Lower lobe of right lung (tissue), 2 donors: Measurements from ENCODE around the gene NPAS2. TPM values are rescaled to one million over a fixed set of nuclear protein-coding genes. Genes with fewer than 3 reads are reported as not detected.
A peak's percentile ranks its signal among the peaks of the same experiment; 100 is the strongest.

Experiments
- ATAC-seq, 2 donors: fragments of 200-7000 bp; cut with Tn5 transposase; one replicate each; pipeline ENCODE4 v1.9.1; 2020 to 2022; ENCODE audit warnings: mild to moderate bottlenecking in 2 of 2, moderate library complexity in 2 of 2
- DNase-seq: peaks from one replicate; pipeline ENCODE4 v3.0.0-alpha.2; 2020
- H3K27ac ChIP-seq: fragments of 200-600 bp; one replicate; pipeline ENCODE4 v1.8.0; 2022
- H3K27me3 ChIP-seq: fragments of 200-600 bp; one replicate; pipeline ENCODE4 v1.8.0; 2022; ENCODE audit warnings: low read depth
- H3K36me3 ChIP-seq: fragments of 200-600 bp; one replicate; pipeline ENCODE4 v1.8.0; 2022; ENCODE audit warnings: mild to moderate bottlenecking
- H3K4me1 ChIP-seq: fragments of 200-600 bp; one replicate; pipeline ENCODE4 v1.8.0; 2022
- H3K4me3 ChIP-seq: fragments of 200-600 bp; one replicate; pipeline ENCODE4 v1.8.0; 2022; ENCODE audit warnings: mild to moderate bottlenecking
- H3K9me3 ChIP-seq: fragments of 200-600 bp; one replicate; pipeline ENCODE4 v1.8.0; 2022
- intact Hi-C: fragments of 100-400 bp; cut with DNase I; formaldehyde crosslinking; loops from one replicate; pipeline ENCODE4 v1.11.0; 2022
- total RNA-seq: library from RNA; stranded (reverse); fragmentation: NEBNext Ultra II Directional; extraction: Animal tissue kit (Norgen Biotek cat#: 25700); gene quantifications from one replicate; pipeline ENCODE4 v1.2.1, GENCODE V29; 2021
- TF ChIP-seq, protein P1 (sequence below): fragments of 200-600 bp; IDR thresholded peaks from one replicate; pipeline ENCODE4 v1.8.0; 2022; ENCODE audit warnings: antibody characterized with exemption, mild to moderate bottlenecking
- donor health status: DM: no; HTN: yes; CAD: no; lungs with severe emphysema.

NPAS2 gene
- total RNA-seq, 1 donor from 2014 or later = 10.1 TPM

DNA sequence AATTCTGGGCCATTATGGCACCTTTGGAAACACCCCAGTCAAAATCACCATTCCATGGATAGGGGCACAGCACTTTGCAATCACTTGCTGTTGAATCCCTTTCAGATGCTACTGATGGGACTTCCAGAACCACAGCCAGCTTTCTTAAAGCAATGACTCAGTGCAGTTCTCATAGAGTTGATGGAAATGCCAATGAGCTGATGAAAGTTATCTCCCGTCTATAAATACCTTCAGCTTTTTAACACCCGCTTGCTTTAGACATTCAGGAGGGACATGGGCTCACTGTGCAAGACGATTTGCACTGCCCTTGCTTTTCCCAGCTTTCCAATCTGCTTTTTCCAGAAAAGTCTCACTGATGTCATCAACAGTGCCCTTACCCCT is 115.4 kb downstream of the NPAS2 start:
- intact Hi-C loops = no loop called here
- ATAC-seq = no peak
- Histone ChIP-seq H3K4me3 (no peak overlapping the region), H3K27ac (no peak overlapping the region), H3K27me3 (no peaks in the 10 kb centered on the region), H3K9me3 (no peaks in the 10 kb centered on the region), H3K36me3 (no peaks in the 10 kb centered on the region), H3K4me1 (no peaks in the 10 kb centered on the region)
- no peak for DNase-seq
- TF ChIP-seq, protein P1, sequence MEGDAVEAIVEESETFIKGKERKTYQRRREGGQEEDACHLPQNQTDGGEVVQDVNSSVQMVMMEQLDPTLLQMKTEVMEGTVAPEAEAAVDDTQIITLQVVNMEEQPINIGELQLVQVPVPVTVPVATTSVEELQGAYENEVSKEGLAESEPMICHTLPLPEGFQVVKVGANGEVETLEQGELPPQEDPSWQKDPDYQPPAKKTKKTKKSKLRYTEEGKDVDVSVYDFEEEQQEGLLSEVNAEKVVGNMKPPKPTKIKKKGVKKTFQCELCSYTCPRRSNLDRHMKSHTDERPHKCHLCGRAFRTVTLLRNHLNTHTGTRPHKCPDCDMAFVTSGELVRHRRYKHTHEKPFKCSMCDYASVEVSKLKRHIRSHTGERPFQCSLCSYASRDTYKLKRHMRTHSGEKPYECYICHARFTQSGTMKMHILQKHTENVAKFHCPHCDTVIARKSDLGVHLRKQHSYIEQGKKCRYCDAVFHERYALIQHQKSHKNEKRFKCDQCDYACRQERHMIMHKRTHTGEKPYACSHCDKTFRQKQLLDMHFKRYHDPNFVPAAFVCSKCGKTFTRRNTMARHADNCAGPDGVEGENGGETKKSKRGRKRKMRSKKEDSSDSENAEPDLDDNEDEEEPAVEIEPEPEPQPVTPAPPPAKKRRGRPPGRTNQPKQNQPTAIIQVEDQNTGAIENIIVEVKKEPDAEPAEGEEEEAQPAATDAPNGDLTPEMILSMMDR = no peak

DNA sequence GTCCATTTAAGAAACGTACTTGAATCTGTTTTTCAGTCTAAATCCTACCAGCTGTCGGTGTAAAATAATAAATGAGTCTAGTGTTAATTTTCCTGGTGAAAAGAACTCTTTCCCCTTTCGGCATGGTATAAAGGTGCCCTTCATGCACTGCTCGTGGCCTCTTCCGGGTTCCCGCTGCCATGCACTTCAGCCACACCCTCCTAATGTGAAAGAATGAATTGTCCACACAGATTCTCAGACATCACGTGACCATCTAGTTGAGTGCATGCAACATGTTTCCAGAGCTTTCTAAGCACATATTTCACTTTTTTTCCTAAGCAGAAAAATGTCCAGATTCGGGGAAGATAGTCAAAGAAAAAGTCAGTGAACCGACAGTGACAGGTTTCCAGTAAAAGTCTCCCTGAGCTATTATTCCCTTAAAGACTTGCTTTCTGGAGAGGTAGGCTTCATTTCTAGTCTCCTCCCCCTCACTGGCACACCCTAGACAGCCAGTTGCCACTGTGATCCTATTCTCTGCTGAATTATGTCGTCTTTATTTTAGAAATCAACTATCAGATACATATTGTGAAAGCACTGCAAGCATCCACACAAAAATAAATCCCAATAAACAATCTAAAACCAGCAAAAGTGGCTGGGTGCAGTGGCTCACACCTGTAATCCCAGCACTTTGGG is 116.3 kb downstream of the NPAS2 start:
- Histone ChIP-seq H3K27ac (no peak overlapping the region), H3K4me3 (no peak overlapping the region), H3K4me1 (no peaks in the 10 kb centered on the region), H3K9me3 (no peaks in the 10 kb centered on the region), H3K27me3 (no peaks in the 10 kb centered on the region), H3K36me3 (no peaks in the 10 kb centered on the region)
- ATAC-seq (peak; percentile 50 to 76), DNase-seq (no peak)
- TF ChIP-seq, protein P1 = no peak
- intact Hi-C loops = no loop called here

DNA sequence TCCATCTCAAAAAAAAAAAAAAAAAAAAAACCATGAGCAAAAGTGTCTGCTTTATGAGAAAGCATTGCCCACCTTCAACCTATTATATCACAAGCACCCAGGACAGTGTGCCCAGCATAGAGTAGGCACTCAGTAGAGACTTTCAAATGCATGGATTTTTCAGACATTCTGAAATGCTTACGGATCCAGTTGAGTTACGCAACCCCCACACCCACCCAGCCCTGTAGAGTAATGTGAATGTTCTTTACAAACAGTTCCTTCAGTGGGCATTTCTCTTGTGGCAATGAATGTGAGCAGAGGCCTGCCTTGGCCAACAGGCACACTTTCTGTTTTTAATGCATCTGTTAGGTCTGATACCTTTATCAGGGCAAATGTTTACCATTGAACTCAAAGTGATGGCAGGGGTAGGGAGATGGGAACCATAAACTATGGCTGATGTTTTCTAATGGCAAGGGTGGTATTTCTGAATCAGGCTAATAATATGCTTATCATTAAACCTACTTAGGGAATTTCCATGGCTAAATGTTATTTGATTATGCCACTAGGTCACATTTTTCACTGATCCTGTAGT is 117.1 kb downstream of the NPAS2 start:
- intact Hi-C loops = no loop called here
- no peak for DNase-seq
- no peaks in the 10 kb centered on the region for H3K36me3 ChIP-seq
- no peaks in the 10 kb centered on the region for H3K27me3 ChIP-seq
- H3K27ac ChIP-seq = no peak overlapping the region
- peak in 1 of 2 donors; percentile 18 for ATAC-seq
- TF ChIP-seq, protein P1 = no peak
- no peaks in the 10 kb centered on the region for H3K4me1 ChIP-seq
- H3K4me3 ChIP-seq = no peak overlapping the region
- no peaks in the 10 kb centered on the region for H3K9me3 ChIP-seq

DNA sequence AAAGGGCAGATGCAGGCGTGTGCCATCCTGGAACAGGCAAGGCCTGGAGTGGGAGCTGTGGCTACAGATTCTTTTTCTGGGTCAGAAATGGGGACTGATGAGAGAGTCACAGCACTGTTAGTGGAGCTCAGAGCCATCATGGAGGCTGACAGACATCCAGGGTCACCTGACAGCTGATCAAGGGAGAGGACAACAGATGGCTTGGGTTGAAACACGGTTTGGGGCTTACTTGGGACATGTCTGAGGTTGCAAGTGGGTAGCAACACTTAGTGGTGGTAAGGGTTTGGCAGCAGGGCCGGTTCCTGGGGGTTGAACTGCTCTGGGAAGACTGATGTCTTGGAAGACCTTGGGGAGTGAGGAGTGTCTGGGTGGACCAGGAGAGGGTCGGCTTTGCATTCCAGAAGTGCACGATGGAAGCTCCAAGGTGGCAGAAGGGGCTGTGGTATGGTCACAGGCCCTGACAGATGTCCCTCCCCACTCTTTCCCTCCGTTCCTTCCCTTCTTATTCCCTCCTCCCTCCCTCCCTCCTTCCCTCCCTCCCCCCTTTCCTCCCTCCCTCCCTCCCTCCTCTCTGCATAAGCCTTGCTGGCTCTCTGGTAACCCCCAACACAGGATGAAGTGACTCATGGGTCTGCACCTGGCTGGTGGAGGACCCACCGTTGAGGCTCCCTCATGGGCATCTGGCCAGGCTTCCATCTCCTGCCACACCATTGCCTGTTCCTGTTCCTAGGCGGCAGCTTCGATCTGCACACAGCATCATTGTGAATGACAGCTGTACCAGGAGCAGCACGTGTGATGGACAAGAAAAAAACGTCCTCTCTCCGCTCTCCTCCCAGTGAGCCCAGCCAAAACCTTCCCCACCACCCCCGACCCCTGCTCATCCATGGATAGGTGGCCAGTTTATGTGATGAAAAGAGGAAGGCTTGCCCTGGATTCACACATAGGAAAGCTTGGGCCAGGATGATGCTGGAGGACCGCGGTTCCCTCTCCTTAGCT is 118.4 kb downstream of the NPAS2 start:
- H3K36me3 ChIP-seq = no peaks in the 10 kb centered on the region
- intact Hi-C loops = no loop called here
- no peak overlapping the region for H3K4me3 ChIP-seq
- no peak for ATAC-seq
- no peaks in the 10 kb centered on the region for H3K9me3 ChIP-seq
- no peak for DNase-seq
- no peak overlapping the region for H3K27ac ChIP-seq
- H3K27me3 ChIP-seq = no peaks in the 10 kb centered on the region
- TF ChIP-seq, protein P1 = no peak
- H3K4me1 ChIP-seq = no peaks in the 10 kb centered on the region

DNA sequence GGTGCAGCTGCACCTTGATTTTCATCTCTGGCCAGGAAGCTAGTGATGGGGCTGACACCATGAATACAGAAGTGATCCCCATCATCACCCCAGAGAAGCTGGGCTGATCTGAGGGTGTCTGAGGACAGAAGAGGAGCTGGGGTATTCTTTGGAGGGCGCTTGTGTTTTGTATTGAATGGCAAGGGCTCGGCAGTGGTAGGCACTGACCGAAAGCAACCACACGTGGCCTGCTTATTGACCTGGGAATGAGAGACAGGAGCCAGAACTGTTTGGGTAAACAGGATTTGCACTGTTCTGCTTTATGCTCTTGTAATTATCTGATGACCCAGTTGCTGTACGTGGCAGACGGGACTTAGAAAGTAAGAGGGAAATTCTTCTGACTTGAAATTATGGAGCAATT is 119.5 kb downstream of the NPAS2 start:
- H3K36me3 ChIP-seq = no peaks in the 10 kb centered on the region
- TF ChIP-seq, protein P1 = no peak
- H3K27me3 ChIP-seq = no peaks in the 10 kb centered on the region
- ATAC-seq (no peak), DNase-seq (no peak)
- no peak overlapping the region for H3K27ac ChIP-seq
- no peaks in the 10 kb centered on the region for H3K9me3 ChIP-seq
- H3K4me3 ChIP-seq = no peak overlapping the region
- H3K4me1 ChIP-seq = no peaks in the 10 kb centered on the region
- intact Hi-C loops = no loop called here
